ENCODE measurements around the gene GAL3ST1. TPM values are rescaled to one million over a fixed set of nuclear protein-coding genes. Genes with fewer than 3 reads are reported as not detected.

GAL3ST1 gene
- total RNA-seq: not detected

GRCh38 chr22:30574095-30574981, at the start of gene GAL3ST1:
Gene GAL3ST1, minus strand, starts transcription at chr22:30574665. Its CDS starts 17,273 bp downstream, at chr22:30557392.

GRCh38 chr22:30606455-30607299, 32.2 kb upstream of the GAL3ST1 start, which contains the start of gene TCN2:
Gene TCN2, plus strand, starts transcription at chr22:30607174. Its CDS starts 158 bp downstream, at chr22:30607332.

GRCh38 chr22:30591588-30592359, 17.3 kb upstream of the GAL3ST1 start, which contains the start of gene PES1:
Gene PES1, minus strand, starts transcription at chr22:30591910. Its CDS starts 77 bp downstream, at chr22:30591833.

GRCh38 chr22:30546616-30547015, 27.8 kb downstream of the GAL3ST1 start, which contains the start of gene SEC14L6:
Gene SEC14L6, minus strand, starts transcription at chr22:30546741. Its CDS starts 59 bp downstream, at chr22:30546682.

Other genes starting within 250 kb of the GAL3ST1 start
- 10 to 100 TPM; 50.4 to 50.9 TPM for gene TBC1D10A, start 247.7 kb downstream of the GAL3ST1 start, total RNA-seq
- gene SF3A1, start 217.8 kb downstream of the GAL3ST1 start, total RNA-seq: 100 to 1,000 TPM; 217 to 233 TPM
- gene CCDC157, start 217.7 kb downstream of the GAL3ST1 start, total RNA-seq: 1 to 10 TPM; 3.3 to 4.2 TPM
- gene RNF215, start 187.3 kb downstream of the GAL3ST1 start, total RNA-seq: 1 to 10 TPM; 8.6 to 9.2 TPM
- 1 to 10 TPM; 7.7 to 9.4 TPM for gene SEC14L2, start 177.6 kb downstream of the GAL3ST1 start, total RNA-seq
- gene MTFP1, start 148.9 kb downstream of the GAL3ST1 start, total RNA-seq: 10 to 100 TPM; 51.7 to 55.4 TPM
- gene SEC14L3, start 102.6 kb downstream of the GAL3ST1 start, total RNA-seq: under 1 TPM in 1 of 2 experiments, not detected in 1; 0.10 TPM
- not detected for gene SEC14L4, start 69.0 kb downstream of the GAL3ST1 start, total RNA-seq
- not detected for gene SEC14L6, start 27.9 kb downstream of the GAL3ST1 start, total RNA-seq
- gene PES1, start 17.2 kb upstream of the GAL3ST1 start, total RNA-seq: 10 to 100 TPM; 55.2 to 55.6 TPM
- under 1 TPM; 0.23 to 0.24 TPM for gene TCN2, start 32.5 kb upstream of the GAL3ST1 start, total RNA-seq
- gene SLC35E4, start 61.1 kb upstream of the GAL3ST1 start, total RNA-seq: 1 to 10 TPM; 2.0 TPM
- gene DUSP18, start 93.2 kb upstream of the GAL3ST1 start, total RNA-seq: 1 to 10 TPM; 8.0 to 8.8 TPM
- gene OSBP2, start 120.2 kb upstream of the GAL3ST1 start, total RNA-seq: 1 to 10 TPM in 1 of 2 experiments, under 1 TPM in 1; 0.73 to 1.0 TPM

Data from activated naive CD4-positive, alpha-beta T cell treated with anti-CD3 and anti-CD28 coated beads, Interleukin-2, amount 10 ng/mL, durations not matched to agents 5 hours and 36 hours (primary cell).